Ovary (tissue), 9 donors: ENCODE data around the gene ADCK2. TPM values are rescaled to one million over a fixed set of nuclear protein-coding genes. Genes with fewer than 3 reads are reported as not detected.
A peak's percentile ranks its signal among the peaks of the same experiment; 100 is the strongest.
"Not testable (repeated sequence)": the region's sequence is repeated elsewhere in the genome, so short reads cannot be mapped to it uniquely, and the experiment has no call there.

ENCODE experiments used
- DNase-seq, 5 donors: peaks; one replicate each; pipeline ENCODE4 v3.0.0-alpha.2; 2019 to 2020
- H3K27ac ChIP-seq, 2 donors: fragments of 200-600 bp; one replicate each; pipeline versions ENCODE4 v1.5.1 to v1.8.0; 2019 to 2022
- H3K27me3 ChIP-seq: fragments of 200-600 bp; one replicate; pipeline ENCODE4 v1.8.0; 2022
- H3K36me3 ChIP-seq: fragments of 200-600 bp; sonication (generic); one replicate; pipeline ENCODE4 v1.5.1; 2019
- H3K4me1 ChIP-seq: one replicate; pipeline ENCODE4 v1.8.1; 2013; ENCODE audit warnings: mild to moderate bottlenecking, moderate library complexity; ENCODE audit not compliant: insufficient read depth
- H3K4me3 ChIP-seq: fragments of 200-600 bp; sonication (generic); one replicate; pipeline ENCODE4 v1.5.1; 2017
- H3K9me3 ChIP-seq, 2 donors: fragments of 200-600 bp in 1 of 2; sonication (generic) in 1 of 2; one replicate each; pipeline versions ENCODE4 v1.5.1 to v1.8.1; 2013 to 2019; ENCODE audit warnings: mild to moderate bottlenecking in 1 of 2, moderate library complexity in 1 of 2
- CTCF ChIP-seq, 3 donors: fragments of 450-650 bp in 2 of 3; fragments of 200-600 bp in 1 of 3; IDR thresholded peaks; one replicate each; pipeline versions ENCODE4 v1.5.1 to v1.8.0; 2016 to 2022; ENCODE audit warnings: antibody characterized with exemption in 3 of 3, mild to moderate bottlenecking in 1 of 3
- EP300 ChIP-seq: sonication (generic); formaldehyde crosslinking; IDR thresholded peaks from one replicate; pipeline ENCODE4 v1.6.1; 2017; ENCODE audit warnings: antibody characterized with exemption
- POLR2A ChIP-seq: fragments of 450-650 bp; IDR thresholded peaks from one replicate; pipeline ENCODE4 v1.6.1; 2017; ENCODE audit warnings: antibody characterized with exemption, mild to moderate bottlenecking, moderate library complexity
- WGBS, 3 donors: extraction: QIAGEN DNeasy Blood & Tissue Kit in 1 of 3; methylation state at CpG; one replicate each; pipeline versions ENCODE4 v1.1.5 to v1.1.7; 2013 to 2017; 5-methylcytosine and 5-hydroxymethylcytosine counted together
- intact Hi-C, 4 donors: fragments of 100-400 bp; cut with DNase I; formaldehyde crosslinking; loops; one replicate each; pipeline versions ENCODE4 v1.11.0 to v1.15.1; 2022 to 2023
- polyA plus RNA-seq, 2 donors: library from polyadenylated mRNA; stranded (reverse); fragments of 200-250 nt in 1 of 2; fragments of 350-450 nt in 1 of 2; fragmentation: Illumina TruSeq in 1 of 2; extraction: RNeasy Lipid Tissue Mini Kit (QIAGEN cat#74804) in 1 of 2; gene quantifications; one replicate each; pipeline ENCODE4 v1.2.3, GENCODE V29; 2013 to 2014
- total RNA-seq, 7 donors: library from RNA; depleted of rRNA in 2 of 7; stranded (reverse); fragments of >200 nt in 2 of 7; fragmentation: NEBNext Ultra II Directional in 3 of 7; extraction: Animal tissue kit (Norgen Biotek cat#: 25700) in 3 of 7; gene quantifications; one replicate each; pipeline versions ENCODE4 v1.1.0 to v1.2.4, GENCODE V29; 2016 to 2023
- donor health status: DM: no; HTN: no; CAD: no; lungs with moderate emphysema.
- donor health status: DM: no; HTN: no; CAD: no.
- donor health status: Bipolar disorder and iron deficiency.
- donor health status: DM: yes; HTN: yes; CAD: no.
- donor health status: DM: no; HTN: no; CAD: no.
- donor health status: DM: yes; HTN: yes; CAD: no.

Gene ADCK2
- total and polyA plus RNA-seq, 9 donors, result 12.0 to 22.5 (median 19.1) TPM

GRCh38 chr7:140640060-140640637, 32.6 kb upstream of the ADCK2 start:
- peak overlapping the region; percentile 62 for H3K4me3 ChIP-seq
- DNase-seq, result peak; percentile 66 to 78 (median 73)
- intact Hi-C loops, result no loop called here
- H3K27ac ChIP-seq, result peak overlapping the region; percentile 79 to 90
- no peaks in the 10 kb centered on the region for H3K27me3 ChIP-seq
- H3K4me1 ChIP-seq, result peaks cover 20% of the 10 kb centered on the region
- no peak for TF ChIP-seq CTCF (IDR thresholded peaks at IDR 0.05)
- no peak for TF ChIP-seq EP300
- no peak for TF ChIP-seq POLR2A
- no peaks in the 10 kb centered on the region for H3K9me3 ChIP-seq
- 0 to 1% (median 0%) methylated on average over 34 to 74 of the region's 74 CpGs for WGBS, 3 donors
- no peaks in the 10 kb centered on the region for H3K36me3 ChIP-seq

GRCh38 chr7:140640727-140641523, 31.8 kb upstream of the ADCK2 start, which contains the start of gene DENND2A:
DENND2A (minus strand) TSS chr7:140640813; CDS start chr7:140602397, 38,416 bp downstream.
- peaks cover 15% of the 10 kb centered on the region for H3K4me1 ChIP-seq
- no peaks in the 10 kb centered on the region for H3K36me3 ChIP-seq
- peak; percentile 63 for TF ChIP-seq POLR2A
- TF ChIP-seq CTCF (IDR thresholded peaks at IDR 0.05), result peak in 1 of 3 donors; percentile 6
- TF ChIP-seq EP300, result no peak
- H3K9me3 ChIP-seq, result no peaks in the 10 kb centered on the region
- no peaks in the 10 kb centered on the region for H3K27me3 ChIP-seq
- H3K4me3 ChIP-seq, result peak within 1 kb of the TSS; percentile 62
- WGBS, 3 donors, result 3 to 7% (median 5%) methylated on average over 44 to 78 of the region's 78 CpGs
- peak within 1 kb of the TSS; percentile 79 to 90 for H3K27ac ChIP-seq
- intact Hi-C loops, result no loop called here
- peak; percentile 91 to 93 (median 92) for DNase-seq

- Histone ChIP-seq H3K4me3 (peak overlapping the region; percentile 62), H3K27me3 (no peaks in the 10 kb centered on the region), H3K9me3 (no peaks in the 10 kb centered on the region), H3K27ac (peak overlapping the region; percentile 79 to 90), H3K4me1 (peaks cover 15% of the 10 kb centered on the region), H3K36me3 (no peaks in the 10 kb centered on the region)
- 34 to 52% (median 50%) methylated on average over 15 of the region's 15 CpGs for WGBS, 3 donors
- no peak for TF ChIP-seq EP300
- TF ChIP-seq CTCF (IDR thresholded peaks at IDR 0.05), result no peak
- no peak for TF ChIP-seq POLR2A
- DNase-seq, result peak in 4 of 5 donors; percentile 40 to 52 (median 50)
- intact Hi-C loops, result no loop called here
These were observed 31.1 kb upstream of the ADCK2 start for GRCh38 chr7:140641524-140642195.

- Histone ChIP-seq H3K9me3 (no peaks in the 10 kb centered on the region), H3K4me1 (peaks cover 12% of the 10 kb centered on the region), H3K27ac (no peak overlapping the region), H3K27me3 (no peaks in the 10 kb centered on the region), H3K36me3 (no peaks in the 10 kb centered on the region), H3K4me3 (no peak overlapping the region)
- TF ChIP-seq CTCF (IDR thresholded peaks at IDR 0.05), result no peak
- DNase-seq, result peak in 2 of 5 donors; percentile 20 to 32
- 83 to 92% (median 84%) methylated on average over 5 of the region's 5 CpGs for WGBS, 3 donors
- intact Hi-C loops, result no loop called here
These were observed 29.3 kb upstream of the ADCK2 start for GRCh38 chr7:140643416-140643815.

GRCh38 chr7:140644761-140645160, 28.0 kb upstream of the ADCK2 start:
- H3K4me3 ChIP-seq, H3K36me3 ChIP-seq, H3K27me3 ChIP-seq, intact Hi-C loops, H3K4me1 ChIP-seq, H3K9me3 ChIP-seq: not testable (repeated sequence)
- 43 to 61% (median 50%) methylated on average over 13 of the region's 13 CpGs for WGBS, 3 donors
- DNase-seq, result peak in 1 of 5 donors; percentile 45
- peak overlapping the region in 1 of 2 donors; percentile 54 for H3K27ac ChIP-seq
